HG02870 (cell line): Measurements from ENCODE around the gene NXN.

Experiments
- ATAC-seq: cut with Tn5 transposase; IDR thresholded peaks from one replicate; pipeline ENCODE4 v1.9.1; 2021; ENCODE audit warnings: mild to moderate bottlenecking, moderate library complexity; ENCODE audit not compliant: unreplicated experiment

NXN gene

DNA sequence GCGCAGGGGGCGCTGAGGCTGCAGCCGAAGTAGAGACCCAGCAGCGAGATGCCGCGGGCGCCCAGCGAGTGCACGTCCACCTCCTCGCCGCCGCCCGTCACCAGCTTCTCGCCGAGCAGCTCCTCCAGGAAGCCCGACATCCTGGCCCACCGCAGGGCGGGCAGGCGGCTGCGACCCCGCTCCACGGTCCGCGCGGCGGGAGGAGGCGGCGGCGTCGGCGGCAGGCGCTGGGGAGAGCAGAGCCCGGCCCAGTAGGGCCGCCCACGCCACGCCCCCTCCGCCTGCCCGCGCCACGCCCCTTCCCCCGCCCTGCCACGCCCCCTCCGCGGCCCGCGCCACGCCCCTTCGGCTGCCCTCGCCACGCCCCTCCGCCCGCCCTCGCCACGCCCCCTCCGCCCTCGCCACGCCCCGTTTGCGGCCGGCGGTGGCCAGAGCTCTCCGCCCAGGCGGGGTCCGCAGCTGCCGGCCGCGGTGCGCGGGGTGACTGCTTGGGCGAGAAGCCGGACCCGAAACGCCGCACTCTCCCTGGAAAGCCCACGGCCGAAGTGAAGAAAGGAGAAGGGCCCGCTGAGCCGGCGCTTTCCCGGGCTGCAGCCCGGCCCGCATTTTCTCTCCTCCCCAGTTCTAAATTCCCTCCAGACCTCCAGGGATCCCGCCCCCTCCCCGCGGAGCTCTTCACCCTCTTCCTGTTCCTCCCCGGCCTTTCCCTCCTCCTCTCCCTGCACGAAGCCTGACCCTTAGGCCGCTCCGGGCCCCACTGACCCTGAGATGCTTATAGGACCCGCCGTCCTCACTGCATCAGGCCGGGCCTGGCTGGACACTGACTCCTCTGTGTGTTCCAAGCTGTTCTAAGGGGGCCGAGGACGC lies at the start of gene NXN:
NXN (minus strand) TSS at position 238 of the 867 bp plus-strand sequence.
- ATAC-seq: peak; percentile 57

DNA sequence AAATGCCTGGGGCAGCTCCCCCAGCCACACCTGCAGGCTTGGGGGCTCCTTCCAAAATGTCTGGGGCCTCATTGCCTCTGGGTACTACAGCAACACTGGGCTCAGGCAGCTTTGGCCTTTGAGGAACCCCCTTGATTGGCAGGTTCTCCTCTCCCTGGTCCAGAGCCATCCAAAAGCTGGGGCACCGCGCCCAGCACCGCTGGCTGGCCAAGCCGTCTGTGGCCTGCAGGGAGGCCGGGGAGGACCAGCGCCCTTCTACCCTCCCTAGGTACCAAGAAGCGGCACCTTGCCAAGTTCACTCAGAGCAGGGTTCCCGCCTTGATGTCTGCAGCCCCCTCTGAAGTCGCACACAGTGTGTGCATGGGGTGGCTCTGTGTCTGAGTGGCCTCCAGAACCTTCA lies 47.5 kb upstream of the NXN start:
- ATAC-seq: no peak

DNA sequence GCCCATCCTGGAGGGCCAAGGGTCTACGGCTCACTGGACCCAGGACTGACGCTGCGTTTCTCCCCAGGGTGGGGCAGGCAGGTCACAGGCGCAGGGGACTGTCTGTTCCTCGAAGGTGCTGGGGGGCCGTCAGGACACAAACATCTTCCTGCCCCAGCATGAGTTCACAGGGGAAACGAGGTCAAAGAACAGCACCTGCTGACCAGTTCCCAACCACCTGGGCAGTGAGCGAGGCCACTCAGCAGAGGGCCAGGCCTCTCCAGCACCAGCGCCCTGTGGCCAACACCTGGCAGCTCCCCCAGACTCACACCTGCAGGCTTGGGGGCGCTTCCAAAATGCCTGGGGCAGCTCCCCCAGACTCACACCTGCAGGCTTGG lies 47.0 kb upstream of the NXN start:
- ATAC-seq: no peak

DNA sequence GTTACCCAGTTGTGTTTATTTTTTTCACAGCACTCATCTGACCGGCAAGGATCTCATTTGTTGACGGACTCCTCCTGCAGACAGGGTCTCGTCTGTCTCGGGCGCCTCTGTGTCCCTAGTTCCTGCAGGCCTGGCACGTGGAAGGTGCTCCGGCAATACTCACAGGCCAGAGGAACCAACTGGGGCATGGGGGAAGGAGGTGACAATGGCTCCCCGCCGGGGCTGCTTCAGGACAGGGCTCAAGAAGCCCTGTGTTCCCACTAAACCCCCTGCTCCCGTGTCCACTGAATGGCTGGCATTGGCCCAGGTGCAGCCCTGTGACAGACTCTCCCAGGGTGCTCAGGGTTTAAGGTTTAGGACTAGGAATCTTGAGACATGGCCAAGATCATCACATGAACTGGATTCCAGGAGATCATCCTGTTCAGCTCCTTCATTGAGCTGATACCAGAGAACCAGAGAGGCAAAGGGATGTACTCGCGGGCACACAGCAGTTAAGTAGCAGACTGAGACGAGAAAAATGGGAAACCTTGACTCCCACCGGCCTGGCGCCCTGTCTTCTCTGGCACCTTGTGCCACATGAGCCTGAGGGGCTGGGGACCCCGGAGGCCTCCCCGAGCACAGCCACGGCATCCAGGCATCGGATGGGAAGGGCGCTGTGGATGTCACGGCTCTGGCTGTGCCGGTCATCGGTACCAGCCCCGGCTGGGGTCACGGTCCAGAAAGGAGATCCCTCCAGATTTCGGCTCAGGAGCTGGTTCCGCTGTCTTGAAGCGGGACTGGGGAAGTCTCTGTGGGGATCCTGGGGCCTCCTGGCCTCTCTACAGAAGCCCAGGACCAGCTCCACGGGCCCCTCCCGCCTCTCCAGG lies 46.4 kb upstream of the NXN start:
- ATAC-seq: no peak

DNA sequence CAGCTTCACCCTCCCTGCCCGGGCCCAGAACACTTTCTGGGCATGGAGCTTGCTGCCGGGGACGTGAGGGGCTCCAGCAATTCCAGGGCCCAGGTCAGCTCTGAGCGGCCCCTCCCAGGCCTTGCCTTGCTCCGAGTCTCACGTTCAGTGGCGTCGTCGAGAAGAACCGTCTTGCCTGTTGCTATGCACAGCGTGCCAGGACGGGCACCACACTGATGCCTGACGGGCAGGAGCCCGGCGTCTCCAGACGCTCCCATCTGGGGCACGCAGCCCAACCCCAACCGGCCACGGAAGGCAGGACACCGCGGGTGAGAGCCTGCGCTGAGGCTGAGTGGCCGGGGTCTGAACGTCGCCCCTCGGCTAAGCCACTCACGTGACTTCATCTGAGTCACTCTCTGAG lies 44.5 kb upstream of the NXN start:
- no peak for ATAC-seq

DNA sequence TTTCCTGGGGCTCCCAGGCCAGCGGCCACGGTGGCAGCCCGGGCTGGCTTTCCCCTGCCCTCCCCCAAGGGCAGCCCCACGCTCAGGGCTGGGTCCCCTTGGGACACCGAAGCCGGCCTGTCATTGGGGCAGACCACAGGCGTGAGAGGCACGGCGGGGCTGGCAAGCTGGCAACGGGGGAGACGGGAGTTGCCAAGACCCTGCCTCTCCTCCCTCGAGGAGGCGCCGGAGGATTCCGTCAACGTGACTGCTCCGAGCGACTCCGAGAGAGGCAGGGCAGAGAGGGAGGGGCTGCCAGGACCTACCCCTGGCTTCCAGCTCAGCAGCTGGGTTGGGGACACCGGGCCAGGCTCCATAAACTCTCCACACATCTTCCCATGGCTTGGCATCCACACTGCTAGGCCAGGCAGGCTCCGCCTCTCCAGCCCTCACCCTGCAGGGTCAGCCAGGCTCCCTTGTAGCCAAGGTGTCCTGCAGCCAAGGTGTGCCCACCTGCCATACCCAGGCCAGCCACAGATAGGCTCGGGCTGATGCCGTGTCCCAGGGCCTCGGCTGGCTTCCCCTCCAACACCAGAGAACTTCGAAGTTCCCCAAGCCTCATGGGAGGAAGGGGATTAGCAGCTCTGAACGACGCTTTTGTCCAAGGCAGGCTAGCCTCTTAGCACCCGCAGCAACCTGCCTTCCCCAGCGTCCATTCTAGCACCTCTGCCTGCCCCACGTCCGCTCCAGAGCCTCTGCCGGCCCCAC lies 42.9 kb upstream of the NXN start:
- no peak for ATAC-seq

DNA sequence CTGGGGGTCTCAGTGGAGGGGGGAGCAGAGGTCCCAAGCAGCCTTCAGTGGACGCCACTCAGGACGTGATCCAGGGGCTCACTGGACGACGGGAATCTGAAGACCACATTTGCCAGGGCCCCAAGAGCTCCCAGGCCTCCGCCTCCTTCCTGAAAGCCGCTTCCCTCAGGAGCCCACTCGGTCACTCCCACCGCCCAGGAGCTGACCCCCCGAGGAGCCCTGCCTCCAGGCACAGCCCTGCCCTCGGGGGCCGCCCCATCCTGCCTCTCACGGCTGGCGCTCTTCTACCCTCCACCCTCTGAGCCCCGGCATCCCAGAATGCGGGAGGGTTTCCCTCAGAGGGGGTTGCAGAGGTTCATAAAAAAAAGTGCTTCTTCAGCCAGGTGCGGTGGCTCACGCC lies 41.6 kb upstream of the NXN start:
- ATAC-seq: no peak

DNA sequence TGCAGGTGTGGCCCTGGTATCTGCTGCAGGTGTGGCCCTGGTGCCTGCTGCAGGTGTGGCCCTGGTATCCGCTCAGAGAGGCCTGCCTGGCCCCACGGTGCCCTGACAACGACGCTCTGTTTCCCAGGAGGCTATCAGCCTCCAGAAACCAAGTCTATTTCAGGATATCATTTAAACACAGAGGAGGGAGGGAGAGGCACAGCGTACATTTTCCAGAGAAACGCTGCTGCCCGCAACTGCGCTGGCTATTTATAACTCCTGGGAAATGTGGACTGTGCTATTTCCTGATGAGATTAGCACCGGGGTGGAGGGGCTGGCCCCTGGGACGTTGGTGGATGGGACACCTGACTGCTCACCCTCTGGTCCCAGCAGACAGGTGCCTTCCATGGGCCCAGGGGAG lies 39.9 kb upstream of the NXN start:
- ATAC-seq: no peak

DNA sequence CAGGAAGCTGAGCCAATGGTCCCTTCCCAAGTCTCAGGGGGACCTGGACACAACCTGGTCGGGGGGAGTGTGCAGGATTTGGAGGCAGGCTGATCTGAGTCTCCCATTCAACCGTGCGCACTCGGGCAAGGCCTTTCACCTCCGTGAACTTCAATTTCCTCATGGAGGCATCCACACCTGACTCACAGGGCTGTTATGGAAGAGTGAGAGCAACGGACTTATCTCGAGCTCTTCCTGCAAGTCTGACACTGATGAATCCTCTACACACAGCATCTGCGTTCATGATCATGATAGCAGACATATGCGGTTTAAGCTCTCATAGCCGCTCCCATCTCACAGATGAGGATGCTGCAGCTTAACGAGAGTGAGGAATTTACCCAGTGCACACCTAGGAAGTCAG lies 39.0 kb upstream of the NXN start:
- no peak for ATAC-seq

DNA sequence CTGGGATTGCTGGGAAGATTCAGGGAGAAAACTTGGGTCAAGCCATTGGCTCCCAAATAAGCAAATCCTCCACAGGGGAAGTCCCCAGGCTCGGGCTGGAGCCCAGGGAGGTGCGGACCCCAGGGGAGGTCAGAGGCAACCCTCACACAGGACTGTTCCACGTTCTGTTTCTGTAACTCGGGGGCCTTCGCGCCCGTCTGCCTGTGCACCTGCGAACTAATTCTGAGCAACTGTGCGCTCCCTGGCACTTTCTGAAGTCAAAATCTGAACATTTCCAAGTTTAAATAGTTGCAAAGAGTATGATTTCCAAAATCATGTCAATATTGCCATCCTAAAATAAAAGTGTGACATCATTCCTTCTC lies 34.1 kb upstream of the NXN start:
- ATAC-seq: no peak

DNA sequence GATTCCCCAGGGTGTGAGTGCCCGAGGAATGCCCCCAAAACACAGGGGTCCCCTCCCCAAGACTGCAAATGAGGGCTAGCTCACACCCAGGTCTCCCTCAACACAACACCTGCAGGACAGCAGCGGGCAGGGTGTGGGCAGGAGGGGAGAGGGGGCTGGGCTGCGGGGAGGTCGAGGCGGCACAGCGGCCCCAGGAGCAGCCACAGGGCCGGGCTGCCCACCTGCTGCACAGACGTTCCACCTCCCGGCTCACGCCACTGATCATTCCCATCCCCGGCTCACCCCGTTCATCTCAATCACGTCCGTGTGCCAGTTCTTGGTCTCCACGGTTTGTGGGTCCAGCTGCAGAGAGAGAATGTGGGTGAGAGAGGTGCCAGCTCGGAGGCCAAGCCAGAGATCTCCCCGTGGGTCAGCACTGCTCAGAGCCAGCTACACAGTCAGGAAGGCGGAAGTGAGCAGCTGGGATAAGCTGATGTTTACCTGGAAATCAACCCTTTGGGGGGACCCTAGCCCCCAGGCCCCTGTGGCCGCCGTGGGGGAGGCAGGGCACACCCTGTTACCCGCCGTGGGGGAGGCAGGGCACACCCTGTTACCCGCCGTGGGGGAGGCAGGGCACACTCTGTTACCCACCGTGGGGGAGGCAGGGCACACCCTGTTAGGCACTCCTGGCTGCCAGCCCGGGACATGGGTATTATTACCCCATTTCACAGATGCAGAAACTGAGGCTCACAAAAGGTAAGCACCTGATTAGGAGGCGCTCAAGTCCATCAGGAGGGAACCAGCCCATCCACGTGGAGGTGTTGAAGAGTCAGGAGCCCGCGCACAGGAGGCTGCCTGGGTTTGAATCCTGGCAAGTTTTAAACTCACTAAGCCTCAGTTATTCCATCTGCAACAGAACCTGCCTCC lies 33.5 kb upstream of the NXN start:
- no peak for ATAC-seq

DNA sequence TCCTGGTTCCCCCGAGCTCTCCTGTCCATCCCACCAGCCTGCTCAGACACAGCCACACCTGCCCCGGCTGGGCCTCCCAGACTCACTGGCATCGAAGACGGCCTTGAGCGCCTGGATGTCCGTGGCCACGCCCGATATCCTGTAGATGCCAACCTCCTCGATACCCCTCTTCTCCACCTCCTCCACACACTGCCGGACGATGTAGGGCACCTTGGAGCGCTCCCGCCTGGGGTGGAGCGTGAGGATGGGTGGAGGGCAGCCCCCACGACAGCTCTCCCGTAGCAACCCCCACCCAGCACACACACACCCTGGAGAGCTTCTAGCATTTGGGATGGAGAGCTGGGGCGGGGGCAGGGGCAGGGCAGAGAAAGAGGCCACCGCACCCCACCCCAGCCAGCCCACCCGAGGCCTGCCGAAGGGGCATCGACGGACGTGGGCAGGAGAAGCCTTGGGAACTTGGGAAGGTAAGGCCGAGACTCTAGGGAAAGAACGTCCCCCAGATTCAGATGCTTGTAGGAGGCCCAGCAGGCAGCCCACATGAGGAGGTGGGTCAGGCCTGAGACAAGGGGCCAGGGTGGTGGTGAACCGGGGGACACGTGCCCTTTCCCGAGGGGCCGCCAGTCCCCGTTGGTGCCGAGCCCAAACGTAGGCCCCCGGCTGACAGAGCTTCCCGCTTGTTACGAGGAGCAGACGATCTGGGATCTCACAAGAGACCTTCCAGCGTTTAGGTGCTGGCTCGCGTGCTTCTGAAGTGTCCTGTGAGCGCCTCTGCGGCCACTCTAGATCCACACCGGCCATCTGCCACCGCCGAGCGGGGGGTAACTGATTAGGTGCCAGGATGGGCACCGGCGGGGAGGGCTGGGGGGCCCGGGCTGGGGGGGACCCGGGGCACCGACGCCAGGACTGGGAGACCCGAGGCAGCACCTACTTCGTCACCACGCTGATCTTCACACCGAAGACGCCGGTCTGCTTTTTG lies 32.5 kb upstream of the NXN start:
- no peak for ATAC-seq

DNA sequence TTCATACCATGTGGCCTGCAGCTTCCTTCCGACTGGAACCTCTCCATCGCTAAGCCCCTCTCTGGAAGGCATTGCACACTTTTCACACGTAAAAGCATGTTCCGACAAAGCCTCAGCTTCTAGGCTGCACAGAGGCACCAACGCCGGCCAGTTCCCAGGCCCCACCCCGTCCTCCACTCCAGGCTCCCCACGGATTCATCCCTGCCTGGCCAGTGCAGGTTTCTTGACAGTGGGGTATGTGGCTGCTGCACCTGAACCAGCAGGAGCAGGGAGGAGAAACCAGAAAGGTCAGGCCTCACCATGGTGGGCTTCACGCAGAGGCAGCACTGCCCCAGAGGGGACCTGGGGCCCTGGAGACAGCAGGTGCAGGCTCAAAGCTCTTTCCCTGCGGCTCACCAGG lies 31.6 kb upstream of the NXN start:
- no peak for ATAC-seq

DNA sequence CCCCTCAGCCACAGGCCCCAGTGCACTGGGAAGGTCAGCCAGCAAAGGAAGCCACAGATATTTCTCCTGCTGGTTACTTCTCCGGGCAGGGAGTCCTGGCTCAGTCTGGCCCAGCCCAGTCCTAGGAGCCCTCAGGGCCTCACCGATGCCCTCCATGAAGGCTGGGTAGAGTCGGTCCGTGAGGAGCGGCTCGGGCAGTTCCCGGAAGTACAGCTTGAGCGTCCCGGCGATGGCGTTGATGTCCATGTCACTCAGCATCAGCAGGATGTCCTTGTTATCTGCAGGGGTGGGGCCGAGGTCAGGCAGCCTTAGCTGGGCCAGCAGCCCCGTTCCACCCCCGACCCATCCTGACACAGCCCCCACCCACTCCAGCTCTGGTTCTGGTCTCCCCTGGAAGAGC lies 31.0 kb upstream of the NXN start:
- ATAC-seq: no peak

DNA sequence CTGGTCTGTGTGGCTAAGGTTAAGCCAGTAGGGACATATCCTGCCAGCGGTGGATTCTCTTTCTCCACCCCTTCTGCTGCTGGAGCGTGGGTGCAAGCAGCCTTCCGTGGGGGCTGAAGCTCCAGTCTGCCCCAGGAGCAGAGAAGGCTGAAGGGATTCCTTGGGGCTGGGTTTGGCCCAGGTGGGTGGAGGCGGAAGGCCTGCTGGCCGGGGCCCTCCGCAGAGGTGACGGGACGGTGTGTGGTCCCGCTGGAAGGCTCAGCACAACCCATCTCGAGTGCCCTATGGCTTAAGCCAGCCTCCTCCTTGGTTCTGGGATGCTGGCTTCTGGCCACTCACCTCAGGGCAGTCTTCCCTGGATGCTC lies 30.5 kb upstream of the NXN start:
- no peak for ATAC-seq

DNA sequence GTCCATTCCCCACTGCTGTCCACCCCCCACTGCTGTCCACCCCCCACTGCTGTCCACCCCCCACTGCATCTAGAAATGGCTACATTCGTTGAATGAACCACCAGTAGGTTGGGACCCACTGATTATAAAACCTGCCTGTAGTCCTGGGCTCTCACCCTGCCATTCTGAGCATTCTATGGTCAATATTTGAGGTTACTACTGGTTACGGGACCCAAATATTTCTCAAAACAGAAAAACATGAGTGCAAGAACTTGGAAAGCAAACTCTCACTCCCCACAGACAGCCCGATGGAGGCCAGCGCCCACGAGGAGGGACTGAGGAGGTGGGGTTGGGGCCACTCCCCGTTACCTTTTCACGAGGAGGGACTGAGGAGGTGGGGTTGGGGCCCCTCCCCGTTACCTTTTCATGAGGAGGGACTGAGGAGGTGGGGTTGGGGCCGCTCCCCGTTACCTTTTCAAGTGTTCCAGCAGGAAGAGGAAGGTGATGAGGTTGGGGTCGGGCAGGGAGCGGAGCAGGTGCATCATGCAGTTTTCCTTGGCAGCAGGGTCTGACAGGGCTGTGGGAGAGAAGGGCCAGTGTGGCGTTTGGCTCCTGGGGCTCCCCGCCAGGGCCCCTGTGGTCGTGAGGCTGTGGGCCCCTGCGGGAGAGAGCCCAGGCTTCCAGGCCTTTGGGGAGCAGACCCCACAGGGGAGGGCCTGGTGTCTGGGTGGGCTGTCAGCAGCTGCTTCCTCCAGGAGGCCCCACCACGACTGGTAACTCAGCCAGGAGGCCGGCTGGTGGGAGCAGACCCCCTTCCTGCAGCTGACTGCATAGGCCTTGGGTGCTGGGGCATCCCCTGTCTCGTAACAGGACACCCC lies 29.9 kb upstream of the NXN start:
- no peak for ATAC-seq

DNA sequence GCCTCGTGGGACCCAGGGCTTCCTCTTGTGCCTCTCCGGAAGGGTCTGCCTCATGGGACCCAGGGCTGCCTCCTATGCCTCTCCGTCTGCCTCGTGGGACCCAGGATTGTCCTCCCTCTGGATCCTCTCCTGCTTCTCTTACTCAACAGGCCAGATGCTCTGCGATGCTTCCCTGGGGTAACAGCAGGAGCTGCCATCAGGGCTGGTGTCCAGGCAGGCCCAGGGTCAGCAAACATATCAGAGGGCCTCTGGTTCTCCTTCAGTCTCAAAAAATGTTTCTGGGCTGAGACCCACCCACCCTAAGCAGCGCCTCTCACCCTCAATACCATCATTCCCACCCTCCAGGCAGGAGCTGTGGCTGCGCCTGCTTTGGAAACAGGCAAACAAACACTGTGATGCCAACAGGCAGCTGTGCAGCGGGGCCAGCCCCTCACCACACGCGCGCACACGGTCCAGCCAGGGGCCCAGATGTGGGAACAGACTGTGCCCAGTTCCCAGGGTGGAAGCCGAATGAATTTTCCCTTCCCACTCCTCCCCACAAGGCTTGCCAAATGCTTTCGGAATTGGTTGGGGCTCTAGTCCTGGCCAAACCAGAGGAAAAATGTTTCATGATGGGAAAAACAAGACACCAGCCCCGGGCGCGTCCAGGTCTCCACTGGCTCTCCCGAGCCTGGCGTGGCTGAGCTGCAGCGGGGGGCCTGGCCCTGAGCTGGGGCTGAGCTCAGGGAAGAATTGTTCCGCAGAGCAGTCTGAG lies 28.6 kb upstream of the NXN start:
- no peak for ATAC-seq
